KOPT-K1 (cell line): ENCODE measurements around the gene NHP2.
A peak's percentile ranks its signal among the peaks of the same experiment; 100 is the strongest.

Experiments
- H3K27ac ChIP-seq: fragments of 200-600 bp; sonication (generic); 2 replicates; pipeline ENCODE4 v1.5.1; 2016; ENCODE audit warnings: antibody characterized with exemption, mild to moderate bottlenecking, low read depth, low read length; ENCODE audit not compliant: poor library complexity, severe bottlenecking
- H3K36me3 ChIP-seq: fragments of 200-600 bp; sonication (generic); 2 replicates; pipeline ENCODE4 v1.5.1; 2017; ENCODE audit warnings: antibody characterized with exemption, mild to moderate bottlenecking, low read length, moderate library complexity; ENCODE audit not compliant: insufficient read depth
- H3K9me3 ChIP-seq: fragments of 200-600 bp; sonication (generic); 2 replicates; pipeline ENCODE4 v1.5.1; 2017; ENCODE audit warnings: antibody characterized with exemption, low read length, mild to moderate bottlenecking; ENCODE audit not compliant: insufficient read depth, poor library complexity, severe bottlenecking

NHP2 gene

GRCh38 chr5:178187014-178187413, 33.3 kb upstream of the NHP2 start, which contains the start of gene GMCL2:
Gene GMCL2, minus strand, starts transcription at chr5:178187371. Its CDS starts 72 bp downstream, at chr5:178187299.
- Histone ChIP-seq H3K27ac (no peak within 1 kb of the TSS), H3K36me3 (no peaks in the 10 kb centered on the region), H3K9me3 (no peaks in the 10 kb centered on the region)

- Histone ChIP-seq H3K36me3 (no peaks in the 10 kb centered on the region), H3K9me3 (no peaks in the 10 kb centered on the region), H3K27ac (no peak overlapping the region)
Measured at GRCh38 chr5:178186427-178186826, 32.7 kb upstream of the NHP2 start.

GRCh38 chr5:178182158-178182876, 28.6 kb upstream of the NHP2 start:
- H3K9me3 ChIP-seq = peaks cover 3% of the 10 kb centered on the region
- no peak overlapping the region for H3K27ac ChIP-seq
- H3K36me3 ChIP-seq = no peaks in the 10 kb centered on the region

GRCh38 chr5:178180141-178180863, 26.6 kb upstream of the NHP2 start:
- H3K27ac ChIP-seq = no peak overlapping the region

GRCh38 chr5:178177569-178177968, 23.9 kb upstream of the NHP2 start:
- no peak overlapping the region for H3K27ac ChIP-seq
- peaks cover 3% of the 10 kb centered on the region for H3K9me3 ChIP-seq
- H3K36me3 ChIP-seq = no peaks in the 10 kb centered on the region

More at GRCh38 chr5:178180141-178180863, 26.6 kb upstream of the NHP2 start:
- Histone ChIP-seq H3K36me3 (no peaks in the 10 kb centered on the region), H3K9me3 (peaks cover 3% of the 10 kb centered on the region)

- H3K9me3 ChIP-seq = peaks cover 3% of the 10 kb centered on the region
- H3K27ac ChIP-seq = no peak overlapping the region
- H3K36me3 ChIP-seq = no peaks in the 10 kb centered on the region
Measured at GRCh38 chr5:178176791-178177190, 23.1 kb upstream of the NHP2 start.

- peaks cover under 1% of the 10 kb centered on the region for H3K9me3 ChIP-seq
Measured at GRCh38 chr5:178174456-178174855, 20.8 kb upstream of the NHP2 start.

GRCh38 chr5:178170455-178170854, 16.8 kb upstream of the NHP2 start:
- H3K27ac ChIP-seq = no peak overlapping the region
- H3K36me3 ChIP-seq = no peaks in the 10 kb centered on the region
- no peaks in the 10 kb centered on the region for H3K9me3 ChIP-seq

More at GRCh38 chr5:178174456-178174855, 20.8 kb upstream of the NHP2 start:
- Histone ChIP-seq H3K36me3 (no peaks in the 10 kb centered on the region), H3K27ac (no peak overlapping the region)

- Histone ChIP-seq H3K9me3 (no peaks in the 10 kb centered on the region), H3K27ac (no peak overlapping the region), H3K36me3 (no peaks in the 10 kb centered on the region)
Measured at GRCh38 chr5:178165581-178165980, 11.9 kb upstream of the NHP2 start.

GRCh38 chr5:178163772-178164735, 10.4 kb upstream of the NHP2 start:
- Histone ChIP-seq H3K9me3 (no peaks in the 10 kb centered on the region), H3K36me3 (no peaks in the 10 kb centered on the region), H3K27ac (no peak overlapping the region)

GRCh38 chr5:178162481-178162880, 8.8 kb upstream of the NHP2 start:
- Histone ChIP-seq H3K36me3 (no peaks in the 10 kb centered on the region), H3K27ac (no peak overlapping the region), H3K9me3 (no peaks in the 10 kb centered on the region)

- no peak overlapping the region for H3K27ac ChIP-seq
- H3K36me3 ChIP-seq = no peaks in the 10 kb centered on the region
- H3K9me3 ChIP-seq = no peaks in the 10 kb centered on the region
Measured at GRCh38 chr5:178160176-178160575, 6.5 kb upstream of the NHP2 start.

- H3K27ac ChIP-seq = no peak overlapping the region
- H3K9me3 ChIP-seq = no peaks in the 10 kb centered on the region
- peaks cover 26% of the 10 kb centered on the region for H3K36me3 ChIP-seq
Measured at GRCh38 chr5:178155065-178155464, 1.4 kb upstream of the NHP2 start.

GRCh38 chr5:178152491-178153444, 917 bp downstream of the NHP2 start:
- Histone ChIP-seq H3K36me3 (peaks cover 49% of the 10 kb centered on the region), H3K9me3 (no peaks in the 10 kb centered on the region), H3K27ac (peak overlapping the region; percentile 54)
